Measurements from ENCODE around the gene SH3GLB1. TPM values are rescaled to one million over a fixed set of nuclear protein-coding genes. Genes with fewer than 3 reads are reported as not detected.
A peak's percentile ranks its signal among the peaks of the same experiment; 100 is the strongest.
"Not testable (repeated sequence)": the region's sequence is repeated elsewhere in the genome, so short reads cannot be mapped to it uniquely, and the experiment has no call there.

Gene SH3GLB1
- total RNA-seq, 4 donors from 2014 or later: 79.1 to 113 (median 93.6) TPM

- TF ChIP-seq CTCF (IDR thresholded peaks at IDR 0.05): no peak
- ATAC-seq (ENCODE audit: low FRiP score) (no peak), DNase-seq (ENCODE audit: low spot score) (no peak)
Observed at GRCh38 chr1:86699186-86699585, 5.2 kb upstream of the SH3GLB1 start.

- DNase-seq (ENCODE audit: low spot score): no peak
- TF ChIP-seq CTCF (IDR thresholded peaks at IDR 0.05): no peak
- ATAC-seq (ENCODE audit: low FRiP score): no peak
Observed at GRCh38 chr1:86701731-86702130, 2.6 kb upstream of the SH3GLB1 start.

- not testable (repeated sequence) for DNase-seq (ENCODE audit: low spot score); ATAC-seq (ENCODE audit: low FRiP score)
Observed at GRCh38 chr1:86702954-86703494, 1.4 kb upstream of the SH3GLB1 start.

GRCh38 chr1:86703696-86704457 lies 499 bp upstream of the SH3GLB1 start:
- no peak for TF ChIP-seq CTCF (IDR thresholded peaks at IDR 0.05)
- peak; percentile 47 for ATAC-seq (ENCODE audit: low FRiP score)
- peak; percentile 25 for DNase-seq (ENCODE audit: low spot score)

GRCh38 chr1:86704972-86705664 lies 742 bp downstream of the SH3GLB1 start:
- DNase-seq (ENCODE audit: low spot score) (no peak), ATAC-seq (ENCODE audit: low FRiP score) (peak; percentile 55)
- no peak for TF ChIP-seq CTCF (IDR thresholded peaks at IDR 0.05)

- TF ChIP-seq CTCF (IDR thresholded peaks at IDR 0.05): no peak
- no peak for DNase-seq (ENCODE audit: low spot score)
- ATAC-seq (ENCODE audit: low FRiP score): no peak
Observed at GRCh38 chr1:86705665-86705985, 1.2 kb downstream of the SH3GLB1 start.

GRCh38 chr1:86706018-86706635 lies 1.8 kb downstream of the SH3GLB1 start:
- ATAC-seq (ENCODE audit: low FRiP score) (no peak), DNase-seq (ENCODE audit: low spot score) (no peak)
- TF ChIP-seq CTCF (IDR thresholded peaks at IDR 0.05): no peak
